Lung (tissue), 12 donors: ENCODE results near the gene ATG3. TPM values are rescaled to one million over a fixed set of nuclear protein-coding genes. Genes with fewer than 3 reads are reported as not detected.
"Not testable (repeated sequence)": the region's sequence is repeated elsewhere in the genome, so short reads cannot be mapped to it uniquely, and the experiment has no call there.

Experiments used
- ATAC-seq: fragments of 200-7000 bp; cut with Tn5 transposase; one replicate; pipeline ENCODE4 v1.9.1; 2020; ENCODE audit warnings: moderate number of reproducible peaks; ENCODE audit not compliant: insufficient read depth, low FRiP score
- DNase-seq, 3 donors: peaks; one replicate each; pipeline ENCODE4 v3.0.0-alpha.2; 2013 to 2017
- H3K27ac ChIP-seq, 2 donors: one replicate each; pipeline ENCODE4 v1.5.1; 2013; ENCODE audit warnings: mild to moderate bottlenecking in 2 of 2, moderate library complexity in 2 of 2, control low read depth in 1 of 2, inconsistent platforms in 1 of 2, low read depth in 1 of 2, low read length in 1 of 2
- H3K27me3 ChIP-seq, 3 donors: one replicate each; pipeline ENCODE4 v1.5.1; 2013; ENCODE audit warnings: low read length in 2 of 3; ENCODE audit not compliant: control insufficient read depth in 3 of 3, insufficient read depth in 3 of 3
- H3K36me3 ChIP-seq, 4 donors: one replicate each; pipeline ENCODE4 v1.5.1; 2013; ENCODE audit warnings: low read length in 4 of 4, mild to moderate bottlenecking in 1 of 4, moderate library complexity in 1 of 4; ENCODE audit not compliant: control insufficient read depth in 4 of 4, insufficient read depth in 4 of 4
- H3K4me1 ChIP-seq, 5 donors: one replicate each; pipeline ENCODE4 v1.5.1; 2013; ENCODE audit warnings: low read length in 5 of 5, mild to moderate bottlenecking in 2 of 5, moderate library complexity in 1 of 5; ENCODE audit not compliant: control insufficient read depth in 5 of 5, insufficient read depth in 5 of 5
- H3K4me3 ChIP-seq: one replicate; pipeline ENCODE4 v1.5.1; 2013; ENCODE audit warnings: mild to moderate bottlenecking, control low read depth, moderate library complexity
- H3K9ac ChIP-seq, 2 donors: one replicate each; pipeline ENCODE4 v1.5.1; 2013; ENCODE audit warnings: low read length in 2 of 2, control low read depth in 1 of 2; ENCODE audit not compliant: insufficient read depth in 1 of 2
- H3K9me3 ChIP-seq, 4 donors: one replicate each; pipeline ENCODE4 v1.5.1; 2013; ENCODE audit warnings: low read length in 3 of 4, mild to moderate bottlenecking in 1 of 4, moderate library complexity in 1 of 4; ENCODE audit not compliant: control insufficient read depth in 4 of 4, insufficient read depth in 3 of 4
- CTCF ChIP-seq: IDR thresholded peaks from 2 replicates; pipeline ENCODE4 v1.5.1; 2012; ENCODE audit warnings: mild to moderate bottlenecking; ENCODE audit errors: control extremely low read depth, extremely low read depth
- WGBS, 2 donors: extraction: QIAGEN DNeasy Blood & Tissue Kit; methylation state at CpG; one replicate each; pipeline ENCODE4 v1.1.7; 2013; 5-methylcytosine and 5-hydroxymethylcytosine counted together
- polyA plus RNA-seq, 2 donors: library from polyadenylated mRNA; stranded (reverse); fragments of 200-250 nt; gene quantifications; one replicate each; pipeline ENCODE4 v1.2.1, GENCODE V29; 2013
- total RNA-seq, 2 donors: library from RNA; depleted of rRNA in 1 of 2; stranded (reverse); fragments of >200 nt in 1 of 2; gene quantifications; one replicate each; pipeline ENCODE4 v1.2.1, GENCODE V29; 2014 to 2021
- donor health status: control.
- donor health status: control.
- donor health status: Bipolar disorder and iron deficiency.
- donor health status: healthy.
- donor health status: DM: yes; HTN: yes; CAD: no.

Gene ATG3
- total and polyA plus RNA-seq, 4 donors = 29.4 to 80.9 (median 49.1) TPM

GRCh38 chr3:112569265-112569664 is 7.5 kb upstream of the ATG3 start:
- Histone ChIP-seq H3K9ac (no peak overlapping the region), H3K27ac (no peak overlapping the region), H3K4me1 (peaks cover 0 to 2% (median 0%) of the 10 kb centered on the region in 5 donors), H3K27me3 (no peaks in the 10 kb centered on the region), H3K36me3 (peaks cover 7 to 12% (median 10%) of the 10 kb centered on the region in 4 donors), H3K4me3 (no peak overlapping the region), H3K9me3 (no peaks in the 10 kb centered on the region)
- WGBS, 2 donors = 19 to 37% methylated on average over 1 of the region's 1 CpG
- ATAC-seq (no peak), DNase-seq (no peak)
- no peak for TF ChIP-seq CTCF

DNA sequence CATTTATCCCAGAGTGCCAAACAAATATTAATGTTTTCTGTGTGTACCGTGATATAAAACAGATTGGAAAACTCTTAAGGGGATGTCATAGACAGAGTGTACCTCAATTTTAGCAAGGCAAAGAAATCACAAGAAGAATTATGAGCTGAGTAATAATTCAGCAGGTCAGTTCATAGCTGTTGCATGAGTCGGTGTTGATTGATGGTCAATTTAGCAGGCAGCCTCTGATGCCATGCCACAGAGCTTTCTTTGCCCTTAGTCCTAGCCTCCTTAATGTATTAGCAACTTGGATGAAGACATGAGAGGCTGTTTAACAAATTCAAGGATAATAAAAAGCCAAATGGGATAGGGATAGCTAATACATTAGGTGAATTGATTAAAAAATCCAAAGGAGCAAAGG is 6.9 kb upstream of the ATG3 start:
- Histone ChIP-seq H3K27me3 (no peaks in the 10 kb centered on the region), H3K9me3 (no peaks in the 10 kb centered on the region), H3K9ac (no peak overlapping the region), H3K4me3 (no peak overlapping the region), H3K4me1 (peaks cover 0 to 2% (median 0%) of the 10 kb centered on the region in 5 donors), H3K36me3 (peaks cover 6 to 12% (median 10%) of the 10 kb centered on the region in 4 donors), H3K27ac (no peak overlapping the region)
- ATAC-seq = no peak
- WGBS, 2 donors = 90 to 93% methylated on average over 2 of the region's 2 CpGs
- no peak for DNase-seq
- TF ChIP-seq CTCF = no peak

- Histone ChIP-seq H3K27me3 (no peaks in the 10 kb centered on the region), H3K9me3 (no peaks in the 10 kb centered on the region), H3K36me3 (peaks cover 0 to 15% (median 4%) of the 10 kb centered on the region in 4 donors), H3K9ac (no peak overlapping the region), H3K4me3 (no peak overlapping the region), H3K27ac (no peak overlapping the region), H3K4me1 (peaks cover 0 to 13% (median 3%) of the 10 kb centered on the region in 5 donors)
- no peak for TF ChIP-seq CTCF
- ATAC-seq (no peak), DNase-seq (no peak)
Measured at GRCh38 chr3:112564940-112565305, 3.2 kb upstream of the ATG3 start.

GRCh38 chr3:112564247-112564939 is 2.6 kb upstream of the ATG3 start:
- 68 to 73% methylated on average over 13 of the region's 15 CpGs for WGBS, 2 donors
- ATAC-seq, H3K4me3 ChIP-seq, H3K9ac ChIP-seq, DNase-seq, H3K27ac ChIP-seq, H3K27me3 ChIP-seq, H3K9me3 ChIP-seq: not testable (repeated sequence)
- peaks cover 0 to 18% (median 8%) of the 10 kb centered on the region in 5 donors for H3K4me1 ChIP-seq
- H3K36me3 ChIP-seq = peaks cover 0 to 12% (median 4%) of the 10 kb centered on the region in 4 donors
